Body of pancreas (tissue), 4 donors: ENCODE data around the gene CDK18. TPM values are rescaled to one million over a fixed set of nuclear protein-coding genes. Genes with fewer than 3 reads are reported as not detected.

Experiments used
- ATAC-seq: fragments of 150-250 bp; one replicate; pipeline ENCODE4 v1.9.1; 2016
- DNase-seq, 4 donors: peaks; one replicate each; pipeline ENCODE4 v3.0.0-alpha.2; 2019
- H3K27ac ChIP-seq, 4 donors: fragments of 200-600 bp; sonication (generic); 1 replicate in 3 of 4; 2 replicates in 1 of 4; pipeline versions ENCODE4 v1.5.1 to v1.6.1; 2016 to 2019; ENCODE audit warnings: mild to moderate bottlenecking in 1 of 4, mixed read lengths in 1 of 4, moderate library complexity in 1 of 4
- H3K27me3 ChIP-seq, 2 donors: fragments of 200-600 bp; sonication (generic); one replicate each; pipeline ENCODE4 v1.6.0; 2016; ENCODE audit warnings: mild to moderate bottlenecking in 1 of 2
- H3K36me3 ChIP-seq, 2 donors: fragments of 200-600 bp; sonication (generic); replicated peaks in 1 of 2; 2 replicates each; pipeline ENCODE4 v1.5.1; 2016; ENCODE audit warnings: low read depth in 2 of 2; ENCODE audit not compliant: insufficient read depth in 1 of 2
- H3K4me1 ChIP-seq: fragments of 200-600 bp; sonication (generic); one replicate; pipeline ENCODE4 v1.6.0; 2016
- H3K4me3 ChIP-seq, 2 donors: fragments of 200-600 bp; sonication (generic); 1 replicate in 1 of 2; 2 replicates in 1 of 2; pipeline ENCODE4 v1.5.1; 2016 to 2019
- H3K9me3 ChIP-seq, 3 donors: fragments of 200-600 bp; sonication (generic); 1 replicate in 2 of 3; 2 replicates in 1 of 3; pipeline ENCODE4 v1.5.1; 2016
- POLR2A ChIP-seq, 3 donors: fragments of 450-650 bp; IDR thresholded peaks; one replicate each; pipeline ENCODE4 v1.6.1; 2016; ENCODE audit warnings: antibody characterized with exemption in 3 of 3, mild to moderate bottlenecking in 2 of 3
- WGBS, 2 donors: methylation state at CpG; one replicate each; pipeline ENCODE4 v1.1.5; 2017; 5-methylcytosine and 5-hydroxymethylcytosine counted together
- intact Hi-C: fragments of 100-400 bp; cut with DNase I; formaldehyde crosslinking; loops from one replicate; pipeline ENCODE4 v1.15.1; 2023
- total RNA-seq, 2 donors: library from RNA; depleted of rRNA; stranded (reverse); fragments of >200 nt; gene quantifications; one replicate each; pipeline ENCODE4 v1.1.0, GENCODE V29; 2016
- TF ChIP-seq, protein P1 (sequence below), 7 experiments: fragments of 450-650 bp in 4 of 7; fragments of 200-600 bp in 3 of 7; sonication (generic) in 3 of 7; IDR thresholded peaks; one replicate each; pipeline ENCODE4 v1.5.1; 2016 to 2019; ENCODE audit warnings: antibody characterized with exemption in 7 of 7

Gene CDK18
- total RNA-seq, 2 donors from 2014 or later = 28.0 to 28.7 TPM

GRCh38 chr1:205545991-205546390 is 41.5 kb downstream of the CDK18 start:
- H3K9me3 ChIP-seq = no peaks in the 10 kb centered on the region
- no peak for TF ChIP-seq POLR2A (IDR thresholded peaks at IDR 0.05)
- TF ChIP-seq, protein P1, sequence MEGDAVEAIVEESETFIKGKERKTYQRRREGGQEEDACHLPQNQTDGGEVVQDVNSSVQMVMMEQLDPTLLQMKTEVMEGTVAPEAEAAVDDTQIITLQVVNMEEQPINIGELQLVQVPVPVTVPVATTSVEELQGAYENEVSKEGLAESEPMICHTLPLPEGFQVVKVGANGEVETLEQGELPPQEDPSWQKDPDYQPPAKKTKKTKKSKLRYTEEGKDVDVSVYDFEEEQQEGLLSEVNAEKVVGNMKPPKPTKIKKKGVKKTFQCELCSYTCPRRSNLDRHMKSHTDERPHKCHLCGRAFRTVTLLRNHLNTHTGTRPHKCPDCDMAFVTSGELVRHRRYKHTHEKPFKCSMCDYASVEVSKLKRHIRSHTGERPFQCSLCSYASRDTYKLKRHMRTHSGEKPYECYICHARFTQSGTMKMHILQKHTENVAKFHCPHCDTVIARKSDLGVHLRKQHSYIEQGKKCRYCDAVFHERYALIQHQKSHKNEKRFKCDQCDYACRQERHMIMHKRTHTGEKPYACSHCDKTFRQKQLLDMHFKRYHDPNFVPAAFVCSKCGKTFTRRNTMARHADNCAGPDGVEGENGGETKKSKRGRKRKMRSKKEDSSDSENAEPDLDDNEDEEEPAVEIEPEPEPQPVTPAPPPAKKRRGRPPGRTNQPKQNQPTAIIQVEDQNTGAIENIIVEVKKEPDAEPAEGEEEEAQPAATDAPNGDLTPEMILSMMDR (IDR thresholded peaks at IDR 0.05) = no peak
- H3K4me3 ChIP-seq = no peak overlapping the region
- H3K4me1 ChIP-seq = no peaks in the 10 kb centered on the region
- WGBS, 2 donors = 89 to 96% methylated on average over 5 of the region's 5 CpGs
- no peaks in the 10 kb centered on the region for H3K27me3 ChIP-seq
- intact Hi-C loops = no loop called here
- no peaks in the 10 kb centered on the region for H3K36me3 ChIP-seq
- ATAC-seq (no peak), DNase-seq (no peak)
- H3K27ac ChIP-seq = no peak overlapping the region

GRCh38 chr1:205546541-205546940 is 42.1 kb downstream of the CDK18 start:
- Histone ChIP-seq H3K4me3 (no peak overlapping the region), H3K27me3 (no peaks in the 10 kb centered on the region), H3K4me1 (no peaks in the 10 kb centered on the region), H3K36me3 (no peaks in the 10 kb centered on the region), H3K27ac (no peak overlapping the region), H3K9me3 (no peaks in the 10 kb centered on the region)
- DNase-seq (no peak), ATAC-seq (no peak)
- 45 to 74% methylated on average over 1 of the region's 1 CpG for WGBS, 2 donors
- intact Hi-C loops = no loop called here
- no peak for TF ChIP-seq POLR2A (IDR thresholded peaks at IDR 0.05)

DNA sequence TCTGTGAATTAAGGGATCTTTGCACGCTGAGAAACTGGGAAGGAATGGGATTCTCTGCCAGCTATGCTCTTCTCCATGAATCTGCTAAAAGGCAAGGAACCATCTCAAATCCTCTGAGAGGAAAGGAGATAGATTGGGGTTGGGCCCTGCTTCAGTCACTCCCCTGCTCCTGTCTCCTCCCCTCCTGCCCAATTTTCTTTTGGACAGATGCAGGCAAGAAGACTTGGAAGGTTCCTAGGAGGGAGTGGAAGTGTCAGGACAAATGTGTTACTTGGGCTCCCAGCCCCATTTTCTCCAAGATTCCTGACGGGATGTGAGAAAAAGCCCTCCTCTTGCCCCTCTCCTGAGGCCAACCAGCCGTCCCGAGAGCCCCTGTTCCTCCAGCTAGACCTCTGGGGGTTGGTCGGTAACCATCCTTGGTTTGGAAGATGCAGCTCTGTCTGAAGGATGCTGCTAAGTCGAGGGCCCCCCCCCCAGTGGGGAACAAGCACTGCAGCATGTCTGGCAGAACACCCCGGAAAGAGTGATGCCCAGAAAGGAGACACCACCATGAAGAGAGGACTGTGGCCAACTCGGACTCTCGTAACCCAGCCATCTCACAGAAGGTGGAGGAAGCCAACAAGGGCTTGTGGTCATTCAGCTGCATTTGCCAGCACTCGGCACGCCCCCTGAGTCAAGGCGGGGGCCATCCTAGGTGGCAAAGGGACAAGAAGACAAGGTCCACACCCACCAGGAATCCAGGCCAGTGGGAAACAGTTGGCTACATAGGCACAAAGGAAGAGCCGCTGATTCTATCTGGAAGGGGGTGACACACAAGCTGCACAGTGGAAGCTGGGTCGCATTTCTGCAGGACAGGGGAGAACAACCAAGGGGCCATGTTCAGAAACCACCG is 43.7 kb downstream of the CDK18 start:
- H3K27me3 ChIP-seq = no peaks in the 10 kb centered on the region
- H3K4me3 ChIP-seq = no peak overlapping the region
- no peaks in the 10 kb centered on the region for H3K4me1 ChIP-seq
- TF ChIP-seq, protein P1 (IDR thresholded peaks at IDR 0.05) = no peak
- no peak for TF ChIP-seq POLR2A (IDR thresholded peaks at IDR 0.05)
- 71 to 76% methylated on average over 10 to 15 of the region's 15 CpGs for WGBS, 2 donors
- H3K27ac ChIP-seq = no peak overlapping the region
- H3K9me3 ChIP-seq = no peaks in the 10 kb centered on the region
- H3K36me3 ChIP-seq = no peaks in the 10 kb centered on the region
- DNase-seq (no peak), ATAC-seq (no peak)
- intact Hi-C loops = no loop called here

- intact Hi-C loops = no loop called here
- Histone ChIP-seq H3K4me3 (no peak overlapping the region), H3K27ac (no peak overlapping the region), H3K9me3 (no peaks in the 10 kb centered on the region), H3K4me1 (no peaks in the 10 kb centered on the region), H3K36me3 (no peaks in the 10 kb centered on the region), H3K27me3 (no peaks in the 10 kb centered on the region)
- no peak for DNase-seq
- TF ChIP-seq POLR2A (IDR thresholded peaks at IDR 0.05) = no peak
- TF ChIP-seq, protein P1 (IDR thresholded peaks at IDR 0.05) = no peak
- ATAC-seq = no peak
- WGBS, 2 donors = 79 to 81% methylated on average over 3 of the region's 3 CpGs
Observed at GRCh38 chr1:205554026-205554811, 49.8 kb downstream of the CDK18 start.

DNA sequence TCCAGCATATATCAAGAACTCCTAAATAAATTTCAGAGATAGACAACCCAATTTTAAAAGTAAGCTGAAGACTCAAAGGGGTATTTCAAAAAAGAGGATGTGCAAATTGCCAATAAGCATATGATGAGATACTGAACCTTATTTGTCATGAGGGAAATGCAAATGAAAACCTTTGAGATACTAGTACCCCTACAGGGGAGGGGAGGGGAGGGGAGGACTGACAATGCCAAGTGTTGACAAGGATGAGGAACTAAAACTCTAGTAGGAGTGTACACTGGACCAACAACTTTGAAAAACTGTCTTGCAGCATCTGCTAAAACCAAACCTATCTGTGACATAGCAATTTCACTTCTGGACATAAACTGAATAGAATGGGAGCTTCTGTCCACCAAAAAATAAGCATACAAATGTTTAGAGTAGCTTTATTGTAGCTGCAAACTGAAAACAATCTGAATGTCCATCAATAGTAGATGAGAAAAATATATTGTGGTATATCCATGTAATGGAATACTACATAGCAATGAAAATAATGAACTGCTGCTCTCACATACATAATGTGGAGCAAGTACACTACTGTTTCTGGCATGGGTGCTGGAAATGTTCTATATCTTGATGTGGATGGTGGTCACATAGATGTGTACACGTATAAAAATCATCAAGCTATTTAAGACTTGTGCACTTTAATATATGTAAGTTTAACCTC is 57.2 kb downstream of the CDK18 start:
- H3K4me3 ChIP-seq = no peak overlapping the region
- TF ChIP-seq, protein P1 (IDR thresholded peaks at IDR 0.05) = no peak
- TF ChIP-seq POLR2A (IDR thresholded peaks at IDR 0.05) = no peak
- H3K36me3 ChIP-seq = no peaks in the 10 kb centered on the region
- peaks cover 0 to 10% (median 0%) of the 10 kb centered on the region in 3 donors for H3K9me3 ChIP-seq
- intact Hi-C loops = no loop called here
- 76 to 96% methylated on average over 1 of the region's 1 CpG for WGBS, 2 donors
- H3K27ac ChIP-seq = no peak overlapping the region
- H3K4me1 ChIP-seq = peaks cover 14% of the 10 kb centered on the region
- ATAC-seq = no peak
- DNase-seq = no peak
- H3K27me3 ChIP-seq = no peaks in the 10 kb centered on the region
